Hepatocyte (in vitro differentiated cells): Measurements from ENCODE around the gene NOX5. TPM values are rescaled to one million over a fixed set of nuclear protein-coding genes. Genes with fewer than 3 reads are reported as not detected.

Experiments used
- DNase-seq: peaks from one replicate; pipeline ENCODE4 v3.0.0-alpha.2; 2016; ENCODE audit warnings: low spot score
- H2AFZ ChIP-seq: fragments of 200-600 bp; sonication (generic); 2 replicates; pipeline ENCODE4 v1.6.0; 2016; ENCODE audit warnings: antibody characterized with exemption, mild to moderate bottlenecking
- H3K27ac ChIP-seq: fragments of 200-600 bp; sonication (generic); 2 replicates; pipeline ENCODE4 v1.5.1; 2016; ENCODE audit warnings: mild to moderate bottlenecking
- H3K27me3 ChIP-seq: fragments of 200-600 bp; sonication (generic); 2 replicates; pipeline ENCODE4 v1.6.1; 2016
- H3K36me3 ChIP-seq: fragments of 200-600 bp; sonication (generic); replicated peaks from 2 replicates; pipeline ENCODE4 v1.5.1; 2016; ENCODE audit warnings: low read depth; ENCODE audit not compliant: insufficient read depth
- H3K4me1 ChIP-seq: fragments of 200-600 bp; sonication (generic); 2 replicates; pipeline ENCODE4 v1.5.1; 2016; ENCODE audit warnings: mild to moderate bottlenecking, moderate library complexity; ENCODE audit not compliant: insufficient read depth
- H3K4me2 ChIP-seq: fragments of 200-600 bp; sonication (generic); 2 replicates; pipeline ENCODE4 v1.6.0; 2016
- H3K4me3 ChIP-seq: fragments of 200-600 bp; sonication (generic); 2 replicates; pipeline ENCODE4 v1.5.1; 2016; ENCODE audit warnings: mild to moderate bottlenecking
- H3K79me2 ChIP-seq: fragments of 200-600 bp; sonication (generic); 2 replicates; pipeline ENCODE4 v1.6.0; 2017; ENCODE audit warnings: mild to moderate bottlenecking
- H3K9me2 ChIP-seq: fragments of 200-600 bp; sonication (generic); replicated peaks from 2 replicates; pipeline ENCODE4 v1.6.0; 2017; ENCODE audit warnings: mild to moderate bottlenecking; ENCODE audit not compliant: insufficient read depth
- H3K9me3 ChIP-seq: fragments of 200-600 bp; sonication (generic); 2 replicates; pipeline ENCODE4 v1.5.1; 2016; ENCODE audit warnings: low read depth, mild to moderate bottlenecking
- H4K20me1 ChIP-seq: fragments of 200-600 bp; sonication (generic); 2 replicates; pipeline ENCODE4 v1.6.0; 2016; ENCODE audit warnings: mild to moderate bottlenecking; ENCODE audit not compliant: insufficient read depth, poor library complexity, severe bottlenecking
- CTCF ChIP-seq: fragments of 200-600 bp; sonication (generic); IDR thresholded peaks from 2 replicates; pipeline ENCODE4 v1.5.1; 2016; ENCODE audit warnings: antibody characterized with exemption, mild to moderate bottlenecking; ENCODE audit not compliant: poor library complexity
- EZH2 ChIP-seq: fragments of 200-600 bp; sonication (generic); IDR thresholded peaks from 2 replicates; pipeline ENCODE4 v1.6.1; 2016; ENCODE audit warnings: antibody characterized with exemption, mild to moderate bottlenecking, borderline replicate concordance
- EZH2phosphoT487 ChIP-seq: fragments of 200-600 bp; sonication (generic); IDR thresholded peaks from one replicate; pipeline ENCODE4 v1.6.1; 2018; ENCODE audit warnings: antibody characterized with exemption, mild to moderate bottlenecking, low read depth, moderate library complexity; ENCODE audit not compliant: unreplicated experiment, severe bottlenecking
- WGBS: methylation state at CpG from one replicate; pipeline ENCODE4 v1.1.6; 2016; ENCODE audit warnings: low lambda C conversion rate; ENCODE audit errors: missing lambda C conversion rate; 5-methylcytosine and 5-hydroxymethylcytosine counted together
- polyA plus RNA-seq: library from polyadenylated mRNA; unstranded; fragments of >200 nt; fragmentation: Nextera tagmentation; extraction: Ambion mirVana; gene quantifications from 2 replicates; pipeline ENCODE4 v1.2.1, GENCODE V29; 2016
- total RNA-seq: library from RNA; depleted of rRNA; stranded (reverse); fragments of >200 nt; gene quantifications from 2 replicates; pipeline ENCODE4 v1.2.3, GENCODE V29; 2014

The NOX5 gene
- total and polyA plus RNA-seq, 2 experiments from 2014 or later: 0.13 TPM; not detected in 1

- H3K4me3 ChIP-seq: no peak overlapping the region
- DNase-seq: no peak
- no peak for TF ChIP-seq EZH2phosphoT487
- no peak for TF ChIP-seq CTCF
- TF ChIP-seq EZH2: no peak
- H3K79me2 ChIP-seq: no peaks in the 10 kb centered on the region
- H3K9me3 ChIP-seq: no peaks in the 10 kb centered on the region
- H3K9me2 ChIP-seq: no peaks in the 10 kb centered on the region
- H3K4me1 ChIP-seq: peaks cover 20% of the 10 kb centered on the region
- WGBS: 83% methylated on average over 9 of the region's 9 CpGs
- H3K27ac ChIP-seq: no peak overlapping the region
- no peaks in the 10 kb centered on the region for H4K20me1 ChIP-seq
- H3K27me3 ChIP-seq: no peaks in the 10 kb centered on the region
- no peak overlapping the region for H2AFZ ChIP-seq
- H3K36me3 ChIP-seq: no peaks in the 10 kb centered on the region
- no peak overlapping the region for H3K4me2 ChIP-seq
Measured at GRCh38 chr15:68994981-68995761, 19.3 kb upstream of the NOX5 start.

DNA sequence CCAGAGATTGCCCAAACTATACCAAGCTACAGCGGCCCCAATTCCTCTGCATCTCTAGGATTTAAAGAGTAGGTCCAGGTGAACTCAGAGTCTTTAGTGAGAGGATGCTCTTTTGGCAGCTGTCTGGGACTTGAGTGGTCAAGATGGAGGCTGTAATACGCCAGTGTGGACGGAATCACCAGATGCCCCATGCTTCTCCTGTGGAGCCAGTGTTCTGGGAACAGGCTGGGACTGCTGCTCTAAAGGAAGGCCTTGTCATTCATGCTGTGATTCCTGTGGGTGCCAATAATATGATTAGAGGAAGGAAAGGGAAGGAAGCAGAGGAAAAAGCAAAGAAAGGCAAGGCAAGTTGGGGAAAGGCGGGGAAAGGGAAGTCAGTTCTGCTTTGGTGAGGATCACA lies 17.4 kb upstream of the NOX5 start:
- DNase-seq: no peak
- H3K9me3 ChIP-seq: no peaks in the 10 kb centered on the region
- no peaks in the 10 kb centered on the region for H3K36me3 ChIP-seq
- H3K4me3 ChIP-seq: no peak overlapping the region
- no peaks in the 10 kb centered on the region for H3K79me2 ChIP-seq
- no peak overlapping the region for H2AFZ ChIP-seq
- H3K27ac ChIP-seq: no peak overlapping the region
- TF ChIP-seq CTCF (no peak), EZH2 (no peak), EZH2phosphoT487 (no peak)
- peaks cover 9% of the 10 kb centered on the region for H3K4me1 ChIP-seq
- H3K9me2 ChIP-seq: no peaks in the 10 kb centered on the region
- WGBS: 99% methylated on average over 4 of the region's 4 CpGs
- H4K20me1 ChIP-seq: no peaks in the 10 kb centered on the region
- H3K4me2 ChIP-seq: no peak overlapping the region
- no peaks in the 10 kb centered on the region for H3K27me3 ChIP-seq

DNA sequence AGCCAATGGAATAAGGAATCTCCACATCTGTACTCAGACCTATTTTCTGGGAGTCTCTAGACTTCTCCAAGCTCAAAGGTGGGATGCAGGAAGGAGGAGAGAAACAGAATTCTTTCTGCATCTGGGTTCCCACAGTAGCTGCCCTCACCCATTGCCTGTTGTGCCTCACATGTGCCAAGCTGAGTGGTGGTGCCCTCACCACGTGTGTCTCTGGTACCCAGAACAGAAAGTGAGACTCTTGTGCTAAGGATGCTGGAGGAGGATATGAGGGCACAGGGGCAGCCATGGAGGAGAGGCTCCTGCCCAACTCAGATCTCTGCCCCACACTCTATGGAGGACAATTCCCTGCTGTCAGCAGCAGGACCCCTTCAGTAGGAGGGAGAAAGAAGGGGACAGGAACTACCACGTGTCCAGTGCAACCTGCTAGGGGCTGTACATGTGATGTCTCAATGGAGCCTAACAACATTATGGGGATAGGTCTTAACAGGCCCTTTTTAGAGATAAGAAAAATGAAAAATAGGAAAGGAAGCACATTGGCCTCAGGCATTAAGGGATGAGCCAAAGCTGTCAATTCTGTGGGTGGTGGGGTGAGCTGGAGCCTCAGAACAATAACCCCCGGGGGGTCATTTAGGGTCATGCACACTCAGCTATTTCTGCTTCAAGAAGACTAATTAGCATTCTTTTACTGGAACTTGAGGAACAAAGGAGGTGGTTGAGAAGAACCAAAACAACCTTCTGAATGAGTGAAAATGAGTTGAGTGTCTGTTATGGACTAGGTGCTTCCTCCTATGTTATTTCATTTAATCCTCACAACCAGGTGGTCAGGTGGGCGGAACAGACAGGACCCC lies 16.3 kb upstream of the NOX5 start:
- TF ChIP-seq CTCF (no peak), EZH2 (no peak), EZH2phosphoT487 (no peak)
- Histone ChIP-seq H3K4me1 (no peaks in the 10 kb centered on the region), H3K4me3 (no peak overlapping the region), H3K9me2 (no peaks in the 10 kb centered on the region), H3K9me3 (no peaks in the 10 kb centered on the region), H2AFZ (no peak overlapping the region), H3K27me3 (no peaks in the 10 kb centered on the region), H4K20me1 (no peaks in the 10 kb centered on the region), H3K27ac (no peak overlapping the region), H3K36me3 (no peaks in the 10 kb centered on the region), H3K4me2 (no peak overlapping the region), H3K79me2 (no peaks in the 10 kb centered on the region)
- 75% methylated on average over 4 of the region's 4 CpGs for WGBS
- DNase-seq: no peak
